Prostate gland (tissue), 2 donors: ENCODE results near the gene TMEM231. TPM values are rescaled to one million over a fixed set of nuclear protein-coding genes. Genes with fewer than 3 reads are reported as not detected.

Experiments used
- DNase-seq: peaks from one replicate; pipeline ENCODE4 v3.0.0-alpha.2; 2019; ENCODE audit warnings: low spot score
- H3K27ac ChIP-seq, 2 donors: fragments of 200-600 bp; sonication (generic); 2 replicates each; pipeline ENCODE4 v1.5.1; 2017 to 2019
- H3K27me3 ChIP-seq: fragments of 200-600 bp; sonication (generic); replicated peaks from 2 replicates; pipeline ENCODE4 v1.5.1; 2019; ENCODE audit not compliant: insufficient read depth
- H3K36me3 ChIP-seq, 2 donors: fragments of 200-600 bp; sonication (generic); 1 replicate in 1 of 2; 2 replicates in 1 of 2; pipeline versions ENCODE4 v1.5.1 to v1.8.1; 2017 to 2019
- H3K4me1 ChIP-seq: fragments of 200-600 bp; sonication (generic); replicated peaks from 2 replicates; pipeline ENCODE4 v1.5.1; 2019
- H3K4me3 ChIP-seq, 2 donors: fragments of 200-600 bp; sonication (generic); 2 replicates each; pipeline ENCODE4 v1.5.1; 2017 to 2019
- H3K9me3 ChIP-seq: fragments of 200-600 bp; sonication (generic); 2 replicates; pipeline ENCODE4 v1.5.1; 2017
- CTCF ChIP-seq, 4 experiments: fragments of 200-600 bp in 2 of 4; fragments of 450-650 bp in 2 of 4; sonication (generic) in 2 of 4; IDR thresholded peaks; 1 replicate in 3 of 4; 2 replicates in 1 of 4; pipeline ENCODE4 v1.5.1; 2016 to 2019; ENCODE audit warnings: antibody characterized with exemption in 4 of 4, mild to moderate bottlenecking in 2 of 4, moderate library complexity in 2 of 4
- POLR2A ChIP-seq: fragments of 450-650 bp; IDR thresholded peaks from one replicate; pipeline ENCODE4 v1.6.1; 2016; ENCODE audit warnings: antibody characterized with exemption, mild to moderate bottlenecking
- POLR2AphosphoS5 ChIP-seq: sonication (generic); formaldehyde crosslinking; IDR thresholded peaks from one replicate; pipeline ENCODE4 v1.6.1; 2017; ENCODE audit warnings: antibody characterized with exemption
- WGBS: methylation state at CpG from one replicate; pipeline ENCODE4 v1.1.5; 2018; 5-methylcytosine and 5-hydroxymethylcytosine counted together
- intact Hi-C: fragments of 100-400 bp; cut with DNase I; formaldehyde crosslinking; loops from one replicate; pipeline ENCODE4 v1.14.2; 2022
- total RNA-seq, 2 donors: library from RNA; depleted of rRNA; stranded (reverse); fragments of >200 nt; gene quantifications; one replicate each; pipeline ENCODE4 v1.1.0, GENCODE V29; 2016

TMEM231 gene
- total RNA-seq, 2 donors from 2014 or later, result 7.7 to 17.2 TPM

- Histone ChIP-seq H3K27me3 (no peaks in the 10 kb centered on the region), H3K36me3 (no peaks in the 10 kb centered on the region), H3K4me3 (no peak overlapping the region), H3K27ac (no peak overlapping the region), H3K9me3 (no peaks in the 10 kb centered on the region), H3K4me1 (no peaks in the 10 kb centered on the region)
- WGBS, result 80% methylated on average over 3 of the region's 3 CpGs
- DNase-seq, result no peak
- intact Hi-C loops, result no loop called here
- no peak for TF ChIP-seq POLR2AphosphoS5
- TF ChIP-seq POLR2A, result no peak
- TF ChIP-seq CTCF (IDR thresholded peaks at IDR 0.05), result no peak
Observed at GRCh38 chr16:75584108-75584507, 28.1 kb upstream of the TMEM231 start.

GRCh38 chr16:75579281-75579834 lies 23.3 kb upstream of the TMEM231 start:
- WGBS, result 89% methylated on average over 7 of the region's 7 CpGs
- Histone ChIP-seq H3K4me1 (no peaks in the 10 kb centered on the region), H3K27me3 (no peaks in the 10 kb centered on the region), H3K27ac (no peak overlapping the region), H3K9me3 (no peaks in the 10 kb centered on the region), H3K4me3 (no peak overlapping the region), H3K36me3 (no peaks in the 10 kb centered on the region)
- no peak for TF ChIP-seq CTCF (IDR thresholded peaks at IDR 0.05)
- no peak for TF ChIP-seq POLR2AphosphoS5
- TF ChIP-seq POLR2A, result no peak
- intact Hi-C loops, result no loop called here
- no peak for DNase-seq

- Histone ChIP-seq H3K36me3 (no peaks in the 10 kb centered on the region), H3K9me3 (no peaks in the 10 kb centered on the region), H3K27me3 (no peaks in the 10 kb centered on the region), H3K4me3 (no peak overlapping the region), H3K4me1 (no peaks in the 10 kb centered on the region), H3K27ac (no peak overlapping the region)
- WGBS, result 91% methylated on average over 2 of the region's 2 CpGs
- no peak for DNase-seq
- intact Hi-C loops, result no loop called here
- no peak for TF ChIP-seq POLR2AphosphoS5
- TF ChIP-seq POLR2A, result no peak
- TF ChIP-seq CTCF (IDR thresholded peaks at IDR 0.05), result no peak
Observed at GRCh38 chr16:75578725-75579124, 22.7 kb upstream of the TMEM231 start.

GRCh38 chr16:75578212-75578611 lies 22.2 kb upstream of the TMEM231 start:
- no peaks in the 10 kb centered on the region for H3K36me3 ChIP-seq
- intact Hi-C loops, result no loop called here
- TF ChIP-seq CTCF (IDR thresholded peaks at IDR 0.05) (no peak), POLR2A (no peak), POLR2AphosphoS5 (no peak)
- no peaks in the 10 kb centered on the region for H3K27me3 ChIP-seq
- H3K9me3 ChIP-seq, result no peaks in the 10 kb centered on the region
- H3K27ac ChIP-seq, result no peak overlapping the region
- H3K4me3 ChIP-seq, result no peak overlapping the region
- WGBS, result 92% methylated on average over 7 of the region's 7 CpGs
- no peak for DNase-seq
- no peaks in the 10 kb centered on the region for H3K4me1 ChIP-seq

GRCh38 chr16:75576384-75576811 lies 20.3 kb upstream of the TMEM231 start:
- intact Hi-C loops, result no loop called here
- no peaks in the 10 kb centered on the region for H3K9me3 ChIP-seq
- DNase-seq, result no peak
- TF ChIP-seq POLR2A, result no peak
- TF ChIP-seq CTCF (IDR thresholded peaks at IDR 0.05), result no peak
- no peak for TF ChIP-seq POLR2AphosphoS5
- no peaks in the 10 kb centered on the region for H3K4me1 ChIP-seq
- no peak overlapping the region for H3K27ac ChIP-seq
- no peak overlapping the region for H3K4me3 ChIP-seq
- H3K36me3 ChIP-seq, result peaks cover 0 to 9% of the 10 kb centered on the region in 2 donors
- no peaks in the 10 kb centered on the region for H3K27me3 ChIP-seq
- 28% methylated on average over 3 of the region's 3 CpGs for WGBS
